ENCODE measurements around the gene EIF2S2. TPM values are rescaled to one million over a fixed set of nuclear protein-coding genes. Genes with fewer than 3 reads are reported as not detected.

EIF2S2 gene
- total and polyA plus RNA-seq, 8 donors, result 14.3 to 52.3 (median 24.9) TPM

DNA sequence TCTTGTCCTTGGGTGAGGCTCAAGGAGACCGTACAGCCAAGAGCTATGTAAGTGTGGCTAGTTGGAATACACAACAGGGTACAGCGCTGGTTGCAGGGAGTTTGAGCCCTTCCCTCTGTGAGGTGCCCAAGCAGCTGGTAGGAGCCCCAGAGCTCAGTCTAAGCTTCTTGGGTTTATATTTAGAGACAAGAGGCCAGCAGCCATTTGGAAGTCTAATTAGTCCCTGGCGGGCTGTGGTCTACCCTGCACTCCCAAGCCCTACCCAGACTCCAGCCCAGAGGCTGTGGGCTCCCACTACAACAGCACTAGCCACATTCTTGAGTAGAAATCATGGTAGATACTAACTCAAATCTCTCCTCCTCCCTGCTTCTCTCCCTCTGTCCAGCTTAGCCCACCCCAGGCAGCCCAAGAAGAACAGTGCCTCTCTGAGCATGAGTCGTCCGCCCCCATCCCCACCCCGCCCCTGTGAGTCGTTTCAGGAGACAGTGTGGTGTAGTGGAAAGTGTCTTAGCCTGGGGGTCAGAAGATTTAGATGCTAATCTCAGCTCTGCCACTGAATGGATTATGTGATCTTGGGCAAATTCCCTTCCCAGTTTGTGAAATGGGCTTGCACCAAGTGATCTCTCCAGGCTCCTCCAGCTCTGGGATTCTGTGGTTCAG lies 37.8 kb downstream of the EIF2S2 start:
- no peak overlapping the region for H3K27ac ChIP-seq
- H3K27me3 ChIP-seq, result no peaks in the 10 kb centered on the region
- TF ChIP-seq, protein P1, sequence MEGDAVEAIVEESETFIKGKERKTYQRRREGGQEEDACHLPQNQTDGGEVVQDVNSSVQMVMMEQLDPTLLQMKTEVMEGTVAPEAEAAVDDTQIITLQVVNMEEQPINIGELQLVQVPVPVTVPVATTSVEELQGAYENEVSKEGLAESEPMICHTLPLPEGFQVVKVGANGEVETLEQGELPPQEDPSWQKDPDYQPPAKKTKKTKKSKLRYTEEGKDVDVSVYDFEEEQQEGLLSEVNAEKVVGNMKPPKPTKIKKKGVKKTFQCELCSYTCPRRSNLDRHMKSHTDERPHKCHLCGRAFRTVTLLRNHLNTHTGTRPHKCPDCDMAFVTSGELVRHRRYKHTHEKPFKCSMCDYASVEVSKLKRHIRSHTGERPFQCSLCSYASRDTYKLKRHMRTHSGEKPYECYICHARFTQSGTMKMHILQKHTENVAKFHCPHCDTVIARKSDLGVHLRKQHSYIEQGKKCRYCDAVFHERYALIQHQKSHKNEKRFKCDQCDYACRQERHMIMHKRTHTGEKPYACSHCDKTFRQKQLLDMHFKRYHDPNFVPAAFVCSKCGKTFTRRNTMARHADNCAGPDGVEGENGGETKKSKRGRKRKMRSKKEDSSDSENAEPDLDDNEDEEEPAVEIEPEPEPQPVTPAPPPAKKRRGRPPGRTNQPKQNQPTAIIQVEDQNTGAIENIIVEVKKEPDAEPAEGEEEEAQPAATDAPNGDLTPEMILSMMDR (IDR thresholded peaks at IDR 0.05), result no peak
- no peaks in the 10 kb centered on the region for H3K9me3 ChIP-seq
- no peak for FAIRE-seq
- peaks cover 0 to 3% (median 0%) of the 10 kb centered on the region in 3 donors for H3K36me3 ChIP-seq
- H3K4me3 ChIP-seq, result no peak overlapping the region
- no peak for DNase-seq
- intact Hi-C loops (cut with DNase I), result loop anchor here in 2 of 3 donors (10.0 kb wide), 2 partner anchors 209 to 219 kb away; no protein-coding TSS in a partner anchor
- ATAC-seq, result no peak
- peaks cover 0 to 5% (median 0%) of the 10 kb centered on the region in 3 donors for H3K4me1 ChIP-seq
- WGBS, 2 donors, result 89 to 93% methylated on average over 7 of the region's 7 CpGs

GRCh38 chr20:34072778-34073177 lies 39.3 kb downstream of the EIF2S2 start:
- Histone ChIP-seq H3K4me3 (no peak overlapping the region), H3K9me3 (no peaks in the 10 kb centered on the region), H3K27ac (no peak overlapping the region), H3K4me1 (peaks cover 0 to 10% (median 0%) of the 10 kb centered on the region in 3 donors), H3K36me3 (peaks cover 0 to 3% (median 0%) of the 10 kb centered on the region in 3 donors), H3K27me3 (no peaks in the 10 kb centered on the region)
- TF ChIP-seq, protein P1 (IDR thresholded peaks at IDR 0.05), result no peak
- FAIRE-seq, result no peak
- no peak for DNase-seq
- WGBS, 2 donors, result 90 to 92% methylated on average over 1 of the region's 1 CpG
- intact Hi-C loops (cut with DNase I), result loop anchor here in 2 of 3 donors (10.0 kb wide), 2 partner anchors 208 to 218 kb away; no protein-coding TSS in a partner anchor
- ATAC-seq, result no peak

DNA sequence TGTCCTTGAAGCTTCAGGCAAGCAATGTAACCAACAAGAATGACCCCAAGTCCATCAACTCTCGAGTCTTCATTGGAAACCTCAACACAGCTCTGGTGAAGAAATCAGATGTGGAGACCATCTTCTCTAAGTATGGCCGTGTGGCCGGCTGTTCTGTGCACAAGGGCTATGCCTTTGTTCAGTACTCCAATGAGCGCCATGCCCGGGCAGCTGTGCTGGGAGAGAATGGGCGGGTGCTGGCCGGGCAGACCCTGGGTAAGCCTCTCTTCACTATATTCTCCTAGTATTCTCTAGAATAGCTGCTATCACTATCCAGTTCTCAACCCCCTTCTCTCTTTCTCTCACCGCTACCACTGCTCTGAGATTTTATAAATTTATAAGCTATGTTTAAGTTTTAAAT lies 40.0 kb downstream of the EIF2S2 start:
- no peak for FAIRE-seq
- H3K4me1 ChIP-seq, result peaks cover 0 to 10% (median 0%) of the 10 kb centered on the region in 3 donors
- WGBS, 2 donors, result 95 to 97% methylated on average over 8 of the region's 8 CpGs
- H3K27ac ChIP-seq, result no peak overlapping the region
- ATAC-seq, result no peak
- intact Hi-C loops (cut with DNase I), result loop anchor here in 2 of 3 donors (10.0 kb wide), 2 partner anchors 207 to 217 kb away; no protein-coding TSS in a partner anchor
- TF ChIP-seq, protein P1 (IDR thresholded peaks at IDR 0.05), result no peak
- peaks cover 0 to 2% (median 0%) of the 10 kb centered on the region in 3 donors for H3K36me3 ChIP-seq
- no peaks in the 10 kb centered on the region for H3K27me3 ChIP-seq
- no peaks in the 10 kb centered on the region for H3K9me3 ChIP-seq
- no peak for DNase-seq
- H3K4me3 ChIP-seq, result no peak overlapping the region

DNA sequence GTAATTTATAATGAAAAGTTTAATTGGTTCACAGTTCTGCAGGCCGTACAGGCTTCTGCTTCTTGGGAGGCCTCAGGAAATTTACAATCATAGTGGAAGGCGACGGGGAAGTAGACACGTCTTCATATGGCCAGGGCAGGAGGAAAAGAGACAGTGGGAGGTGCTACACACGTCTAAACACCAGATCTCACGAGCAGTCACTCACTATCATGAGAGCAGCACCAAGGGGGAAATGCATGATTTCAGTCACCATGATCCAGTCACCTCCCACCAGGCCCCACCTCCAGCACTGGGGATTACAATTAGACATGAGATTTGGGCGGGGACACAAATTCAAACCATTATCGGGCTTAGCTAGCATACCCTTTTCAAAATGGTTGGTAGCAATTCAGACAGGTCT lies 41.2 kb downstream of the EIF2S2 start:
- intact Hi-C loops (cut with DNase I), result loop anchor here in 2 of 3 donors (10.0 kb wide), 2 partner anchors 206 to 216 kb away; no protein-coding TSS in a partner anchor
- FAIRE-seq (no peak), ATAC-seq (no peak), DNase-seq (no peak)
- H3K4me1 ChIP-seq, result peaks cover 0 to 10% (median 0%) of the 10 kb centered on the region in 3 donors
- H3K36me3 ChIP-seq, result no peaks in the 10 kb centered on the region
- no peaks in the 10 kb centered on the region for H3K9me3 ChIP-seq
- 88 to 90% methylated on average over 8 of the region's 8 CpGs for WGBS, 2 donors
- TF ChIP-seq, protein P1 (IDR thresholded peaks at IDR 0.05), result no peak
- no peak overlapping the region for H3K4me3 ChIP-seq
- no peak overlapping the region for H3K27ac ChIP-seq
- no peaks in the 10 kb centered on the region for H3K27me3 ChIP-seq

DNA sequence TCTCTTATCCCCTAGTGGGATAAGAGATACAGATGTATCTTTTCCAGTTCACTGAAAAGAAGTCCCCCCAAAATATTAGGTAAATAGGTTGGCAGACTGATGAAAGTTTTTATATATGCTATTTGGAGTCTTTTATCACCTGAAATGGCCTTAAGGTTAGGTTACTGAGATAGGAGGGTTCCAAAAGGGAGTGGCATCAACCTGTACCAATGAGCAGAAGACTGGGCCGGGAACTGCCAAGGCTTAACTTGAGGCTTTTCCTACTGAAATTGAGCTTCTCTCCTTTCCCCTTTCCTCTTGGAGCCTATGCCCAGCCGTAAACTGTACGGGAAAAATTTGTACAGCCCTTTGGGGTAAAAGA lies 42.0 kb downstream of the EIF2S2 start:
- Histone ChIP-seq H3K4me3 (no peak overlapping the region), H3K27me3 (no peaks in the 10 kb centered on the region), H3K27ac (no peak overlapping the region), H3K9me3 (no peaks in the 10 kb centered on the region), H3K36me3 (no peaks in the 10 kb centered on the region), H3K4me1 (peaks cover 0 to 10% (median 0%) of the 10 kb centered on the region in 3 donors)
- peak in 1 of 4 donors; percentile 5 for ATAC-seq
- intact Hi-C loops (cut with DNase I), result loop anchor here in 2 of 3 donors (10.0 kb wide), 2 partner anchors 205 to 215 kb away; no protein-coding TSS in a partner anchor
- FAIRE-seq, result no peak
- WGBS, 2 donors, result 69 to 73% methylated on average over 3 of the region's 3 CpGs
- DNase-seq, result no peak
- TF ChIP-seq, protein P1 (IDR thresholded peaks at IDR 0.05), result no peak

All from pancreas (tissue), 10 donors.